Omental fat pad (tissue), 4 donors: ENCODE data around the gene PRDM16. TPM values are rescaled to one million over a fixed set of nuclear protein-coding genes. Genes with fewer than 3 reads are reported as not detected.

Experiments
- ATAC-seq: fragments of 150-250 bp; one replicate; pipeline ENCODE4 v1.9.1; 2016; ENCODE audit warnings: mild to moderate bottlenecking, moderate library complexity; ENCODE audit not compliant: low FRiP score
- DNase-seq: peaks from one replicate; pipeline ENCODE4 v3.0.0-alpha.2; 2019; ENCODE audit warnings: low spot score
- CTCF ChIP-seq, 3 donors: fragments of 450-650 bp; IDR thresholded peaks; one replicate each; pipeline ENCODE4 v1.5.1; 2016 to 2017; ENCODE audit warnings: antibody characterized with exemption in 3 of 3, mild to moderate bottlenecking in 3 of 3, moderate library complexity in 2 of 3
- total RNA-seq, 4 donors: library from RNA; depleted of rRNA; stranded (reverse); fragments of >200 nt; gene quantifications; one replicate each; pipeline ENCODE4 v1.1.0, GENCODE V29; 2016

The PRDM16 gene
- total RNA-seq, 4 donors from 2014 or later = 0.19 to 3.8 (median 1.8) TPM

- ATAC-seq (no peak), DNase-seq (no peak)
- no peak for TF ChIP-seq CTCF (IDR thresholded peaks at IDR 0.05)
Observed at GRCh38 chr1:3459940-3460671, 391.1 kb downstream of the PRDM16 start.

GRCh38 chr1:3460672-3461131, 391.7 kb downstream of the PRDM16 start:
- no peak for TF ChIP-seq CTCF (IDR thresholded peaks at IDR 0.05)
- no peak for ATAC-seq
- no peak for DNase-seq

GRCh38 chr1:3461238-3461933, 392.4 kb downstream of the PRDM16 start:
- TF ChIP-seq CTCF (IDR thresholded peaks at IDR 0.05) = no peak

GRCh38 chr1:3461934-3462275, 392.9 kb downstream of the PRDM16 start:
- DNase-seq = no peak
- ATAC-seq = no peak
- TF ChIP-seq CTCF (IDR thresholded peaks at IDR 0.05) = no peak

More at GRCh38 chr1:3461238-3461933, 392.4 kb downstream of the PRDM16 start:
- DNase-seq = no peak
- no peak for ATAC-seq

GRCh38 chr1:3462356-3463012, 393.5 kb downstream of the PRDM16 start:
- DNase-seq (no peak), ATAC-seq (no peak)
- TF ChIP-seq CTCF (IDR thresholded peaks at IDR 0.05) = no peak

- DNase-seq = no peak
- ATAC-seq = no peak
- no peak for TF ChIP-seq CTCF (IDR thresholded peaks at IDR 0.05)
Observed at GRCh38 chr1:3463013-3463385, 394.0 kb downstream of the PRDM16 start.
